HuH-7 (cell line): ENCODE results near the gene SLC4A2.
A peak's percentile ranks its signal among the peaks of the same experiment; 100 is the strongest.

Experiments
- DNase-seq: peaks from one replicate; pipeline ENCODE4 v3.0.0; 2011; ENCODE audit warnings: low spot score

Gene SLC4A2

DNA sequence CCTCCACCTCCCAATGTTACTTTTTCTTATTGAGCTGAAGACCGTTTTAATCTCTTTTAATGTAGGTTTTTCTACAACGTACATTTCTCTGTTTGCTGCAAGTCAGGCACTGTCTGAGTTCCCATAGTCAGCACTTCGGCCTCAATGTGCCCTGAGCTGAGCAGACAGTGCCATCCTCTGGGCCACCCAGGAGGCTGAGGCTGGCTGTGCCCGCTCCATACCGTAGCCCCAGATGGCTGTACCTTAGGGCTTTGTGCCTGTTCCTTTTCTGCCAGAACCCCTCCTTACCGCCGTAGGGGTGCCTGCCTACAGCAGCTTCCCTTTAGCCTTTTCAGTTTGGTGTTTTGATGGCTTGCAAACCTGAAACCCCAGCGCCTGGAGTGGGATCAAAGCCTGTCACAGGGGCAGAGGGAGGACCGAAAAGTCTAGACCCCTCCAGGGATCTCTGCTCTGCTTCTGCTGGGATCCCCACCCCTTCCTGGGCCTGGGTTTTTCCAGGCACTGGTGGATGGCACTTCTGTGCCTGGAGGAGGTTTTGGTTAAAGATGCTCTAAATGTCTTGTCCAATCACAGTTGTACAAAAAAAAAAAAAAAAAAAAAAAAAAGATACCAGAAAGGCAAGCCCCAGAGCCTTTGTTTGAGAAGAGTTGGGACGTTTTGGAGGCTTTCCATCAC is 35.9 kb downstream of the SLC4A2 start:
- no peak for DNase-seq

DNA sequence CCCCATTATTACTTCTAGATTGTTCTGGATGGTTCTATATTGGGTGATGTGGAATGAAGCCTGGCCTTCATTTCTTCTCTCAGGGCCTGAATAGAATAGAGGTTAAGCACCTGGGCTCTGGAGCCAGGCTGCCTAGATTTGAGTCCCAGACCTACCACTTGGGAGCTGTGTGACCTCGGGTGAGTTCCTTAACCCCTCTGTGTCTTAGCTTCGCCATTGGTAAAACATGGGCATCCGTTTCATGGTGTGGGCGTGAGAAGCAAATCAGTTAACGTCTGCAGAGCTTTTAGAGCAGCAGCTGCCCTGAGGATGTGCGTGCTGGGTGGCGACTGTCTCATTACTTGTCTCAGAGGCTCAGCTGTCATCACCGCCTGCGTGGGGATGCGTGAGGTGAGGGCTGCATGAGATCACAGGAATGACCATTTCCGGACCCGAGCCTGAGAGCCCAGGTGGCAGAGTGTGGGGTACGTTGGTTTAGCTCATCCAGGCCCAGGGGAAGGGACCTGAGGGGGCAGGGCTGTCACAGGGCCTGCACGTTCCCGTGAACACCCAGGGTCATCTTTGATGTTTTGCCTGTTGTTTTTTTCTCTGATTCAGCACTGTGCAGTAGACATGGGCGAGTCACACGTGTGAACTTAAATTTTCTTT is 36.6 kb downstream of the SLC4A2 start:
- no peak for DNase-seq

DNA sequence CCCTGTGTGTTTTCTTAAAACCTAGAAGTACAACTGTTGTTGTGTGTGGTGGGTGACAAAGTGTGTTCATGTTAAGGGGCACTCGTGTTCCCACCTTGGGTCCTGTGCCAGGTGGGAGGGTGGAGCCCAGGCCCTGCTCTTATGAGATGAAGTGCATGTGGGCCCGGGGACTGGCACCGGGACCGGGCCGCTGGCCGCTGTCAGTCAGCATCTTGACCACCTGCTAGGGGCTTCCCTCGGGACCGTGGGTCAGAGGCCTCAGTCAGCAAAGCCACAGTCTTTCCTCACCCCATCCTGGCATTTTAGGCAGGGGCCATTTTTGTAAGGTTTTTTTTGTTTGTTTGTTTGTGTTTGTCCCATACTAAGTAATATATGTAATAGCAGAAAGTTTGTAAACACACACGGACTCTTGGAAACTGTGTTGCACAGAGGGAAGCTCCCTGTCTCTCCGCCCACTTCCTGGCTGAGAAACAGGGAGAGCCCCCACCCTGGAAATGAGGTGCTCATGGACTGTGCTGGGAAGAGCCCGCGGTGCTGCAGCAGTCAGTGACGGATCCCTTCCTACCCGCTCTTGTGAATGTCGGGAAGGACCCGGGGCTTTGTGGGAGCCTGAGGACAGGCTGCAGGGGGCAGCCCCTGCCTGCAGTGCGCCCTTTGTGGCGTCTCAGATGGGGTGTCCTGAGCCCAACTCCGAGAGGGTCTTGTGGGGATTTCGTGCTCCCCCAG is 40.3 kb downstream of the SLC4A2 start:
- no peak for DNase-seq

DNA sequence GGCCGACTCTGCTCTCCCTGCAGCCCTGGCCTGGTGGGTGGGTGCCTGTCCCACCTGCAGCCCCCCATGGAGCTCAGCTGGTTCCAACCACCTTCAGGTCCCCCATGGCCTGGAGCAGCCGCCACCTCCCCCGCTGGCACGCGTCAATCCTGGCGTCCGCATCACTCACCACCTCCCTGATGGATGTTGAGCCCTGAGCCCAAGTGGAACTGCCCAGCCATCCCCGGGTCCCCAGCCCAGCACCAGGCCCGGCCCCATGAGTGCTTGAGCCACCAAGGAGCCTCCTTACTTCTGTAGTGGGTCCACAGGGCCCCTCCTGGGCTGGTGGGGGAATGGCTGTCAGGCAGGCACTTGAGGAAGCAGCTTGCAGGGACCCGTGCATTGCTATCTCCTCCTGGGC is 41.5 kb downstream of the SLC4A2 start:
- DNase-seq: no peak

GRCh38 chr7:151101621-151102396 is 42.4 kb downstream of the SLC4A2 start:
- no peak for DNase-seq

GRCh38 chr7:151102991-151103390 is 43.6 kb downstream of the SLC4A2 start:
- no peak for DNase-seq

DNA sequence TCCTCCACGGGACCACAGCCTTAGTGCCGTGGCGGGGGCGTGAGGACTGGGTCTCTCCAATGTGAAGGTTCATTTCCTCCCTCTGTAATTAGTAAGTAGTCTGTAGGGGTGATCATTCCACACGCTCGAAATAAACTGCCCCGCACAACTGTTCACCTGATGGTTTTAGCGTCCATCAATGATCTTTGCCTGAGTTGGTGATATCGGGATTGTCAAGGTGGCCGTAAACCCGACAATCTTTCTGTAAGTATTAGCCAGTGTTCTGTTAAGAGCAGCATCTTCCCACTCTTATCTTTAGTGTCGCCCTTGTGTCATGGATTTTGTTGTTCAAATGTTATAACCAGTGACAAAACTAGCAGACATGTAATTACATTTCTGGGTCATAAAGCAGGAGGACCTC is 44.6 kb downstream of the SLC4A2 start:
- DNase-seq: no peak

DNA sequence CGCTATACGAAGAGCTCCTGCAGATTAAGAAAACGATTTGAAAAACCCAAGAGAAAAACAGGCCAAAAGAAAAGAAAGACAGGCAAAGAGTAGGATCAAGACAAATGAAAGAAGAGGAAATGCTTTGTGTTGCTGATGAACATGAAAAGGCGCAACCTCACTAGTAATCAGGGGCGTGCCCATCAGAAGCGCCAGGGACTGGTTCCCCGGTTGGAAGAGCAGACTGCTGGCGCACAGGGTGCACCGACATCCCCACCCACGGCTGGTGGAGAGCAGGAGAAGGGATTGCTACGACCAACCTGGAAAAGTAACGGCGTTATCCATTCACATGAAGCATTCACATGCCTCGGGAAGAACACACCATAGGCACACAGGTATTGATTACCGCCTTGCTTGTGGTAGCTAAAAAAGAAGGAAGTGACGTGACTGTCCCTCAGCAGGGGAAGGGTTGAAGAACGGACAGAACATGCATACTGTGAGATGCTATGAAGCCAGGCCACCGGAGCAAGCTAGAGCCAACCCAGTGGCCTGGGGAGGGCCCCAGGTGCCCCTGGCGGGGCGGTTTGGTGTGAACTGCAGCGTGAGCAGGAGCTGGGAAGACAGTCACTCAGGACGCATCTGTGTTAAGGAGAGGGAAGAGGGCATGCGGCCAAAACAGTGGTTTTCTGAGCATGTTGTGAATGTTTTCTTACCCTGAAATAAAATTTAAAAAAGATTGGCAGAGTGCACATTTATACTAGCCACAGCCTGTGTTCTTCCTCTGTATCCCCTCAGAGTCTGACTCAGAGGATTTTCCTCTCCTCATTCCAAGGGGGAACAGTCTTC is 45.2 kb downstream of the SLC4A2 start:
- DNase-seq: no peak

DNA sequence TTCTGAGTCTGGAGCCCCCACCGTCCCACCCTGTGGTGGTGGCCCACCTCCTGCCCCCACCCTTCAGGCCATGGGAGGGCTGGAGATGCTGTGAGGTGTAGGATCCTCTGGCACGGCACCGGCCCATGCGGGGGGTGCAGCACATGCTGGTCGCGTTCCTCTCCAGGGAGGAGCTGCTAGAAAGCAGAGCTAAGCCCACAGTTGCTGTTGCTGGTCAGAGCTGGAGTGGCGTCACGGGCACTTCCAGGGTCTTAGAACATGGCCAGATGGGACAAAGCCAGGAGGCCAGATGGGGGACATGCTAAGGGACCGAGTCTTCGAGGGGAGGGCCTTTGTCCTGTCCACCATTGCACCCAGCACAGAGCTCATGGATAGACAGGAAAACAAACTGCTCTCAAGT is 48.5 kb downstream of the SLC4A2 start:
- no peak for DNase-seq

- no peak for DNase-seq
These were observed 50.0 kb downstream of the SLC4A2 start for GRCh38 chr7:151109094-151110048.

- DNase-seq: no peak
These were observed 51.0 kb downstream of the SLC4A2 start for GRCh38 chr7:151110236-151110940.

DNA sequence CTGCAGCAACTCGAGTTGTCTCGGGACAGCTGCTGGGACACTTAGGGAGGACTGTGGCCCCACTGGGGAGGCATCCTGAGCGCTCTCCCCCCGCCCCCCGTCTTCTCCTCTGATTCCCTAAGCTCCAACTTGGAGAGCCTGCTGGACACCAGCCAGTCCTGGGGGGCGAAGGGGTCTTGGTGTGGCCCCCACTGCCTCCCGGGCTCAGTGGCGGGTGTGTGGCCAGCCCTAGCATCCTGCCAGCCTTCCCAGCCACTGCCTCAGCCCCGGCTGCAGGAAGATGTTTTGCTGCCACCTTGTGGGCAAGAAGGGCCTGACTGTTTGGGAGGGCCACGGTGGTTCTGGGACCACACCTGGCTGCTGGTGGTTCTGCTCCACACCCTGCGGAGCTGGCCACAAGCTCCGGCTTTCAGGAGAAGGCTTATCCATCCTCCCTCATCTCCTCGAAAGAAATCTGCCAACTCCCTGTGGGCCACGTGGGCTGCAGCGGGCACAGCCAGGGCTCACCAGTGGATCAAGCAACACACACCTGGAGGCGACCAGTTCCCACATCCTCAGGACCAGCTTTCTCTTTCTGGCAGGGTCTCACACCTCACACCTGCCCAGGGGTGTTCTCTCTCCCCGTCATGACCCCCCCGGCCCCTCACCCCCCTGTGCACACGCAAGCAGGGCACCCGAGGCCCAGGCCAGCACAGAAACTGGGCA is 51.7 kb downstream of the SLC4A2 start:
- peak; percentile 99 for DNase-seq

- no peak for DNase-seq
These were observed 54.2 kb downstream of the SLC4A2 start for GRCh38 chr7:151113344-151114150.

DNA sequence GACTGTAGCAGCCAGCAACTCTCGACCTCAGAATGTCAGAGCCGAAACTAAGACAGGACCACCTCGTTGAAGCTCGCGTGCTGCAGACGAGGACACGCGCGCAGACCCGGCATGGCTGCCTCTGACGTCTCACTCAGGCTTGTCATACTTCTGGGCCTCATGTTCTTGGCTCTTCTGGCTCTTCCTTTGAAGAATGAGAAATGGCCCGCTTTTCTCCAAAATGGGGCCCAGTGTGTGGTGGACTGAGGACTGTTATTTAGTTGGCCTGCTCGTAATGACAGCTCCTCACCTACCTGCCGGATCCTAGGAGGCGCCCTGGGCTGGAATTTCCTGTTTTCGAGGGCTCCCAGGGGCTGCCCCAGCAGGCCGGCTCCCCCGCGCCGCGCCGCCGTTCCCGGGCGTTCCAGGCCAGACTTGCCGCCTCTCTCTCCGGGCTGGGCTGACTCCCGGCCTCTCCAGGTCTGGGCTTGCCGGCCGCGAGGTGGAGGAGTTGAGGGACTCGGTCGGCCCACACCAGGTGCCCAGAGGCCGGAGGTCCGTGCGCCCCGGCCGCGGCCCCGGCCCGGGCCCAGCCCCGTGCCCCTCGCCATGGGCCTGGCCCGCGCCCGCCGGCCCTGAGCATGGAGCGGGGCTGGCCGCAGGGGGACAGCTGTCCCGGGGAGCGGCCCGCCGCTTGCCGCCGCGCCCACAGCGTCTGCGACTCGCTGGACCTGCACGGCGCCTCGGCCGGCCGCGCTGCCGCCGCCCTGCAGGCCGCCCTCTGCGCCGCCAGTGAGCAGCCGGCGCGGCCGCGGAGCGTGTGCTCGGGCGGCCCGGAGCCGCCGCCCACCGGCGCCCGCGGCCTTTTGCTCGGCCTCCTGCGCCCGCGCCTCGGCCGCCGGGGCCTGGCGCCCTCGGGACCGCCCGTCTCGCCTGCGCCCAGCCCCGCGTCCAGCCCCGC is 55.0 kb downstream of the SLC4A2 start:
- DNase-seq: no peak

- DNase-seq: no peak
These were observed 55.9 kb downstream of the SLC4A2 start for GRCh38 chr7:151115121-151115835.

DNA sequence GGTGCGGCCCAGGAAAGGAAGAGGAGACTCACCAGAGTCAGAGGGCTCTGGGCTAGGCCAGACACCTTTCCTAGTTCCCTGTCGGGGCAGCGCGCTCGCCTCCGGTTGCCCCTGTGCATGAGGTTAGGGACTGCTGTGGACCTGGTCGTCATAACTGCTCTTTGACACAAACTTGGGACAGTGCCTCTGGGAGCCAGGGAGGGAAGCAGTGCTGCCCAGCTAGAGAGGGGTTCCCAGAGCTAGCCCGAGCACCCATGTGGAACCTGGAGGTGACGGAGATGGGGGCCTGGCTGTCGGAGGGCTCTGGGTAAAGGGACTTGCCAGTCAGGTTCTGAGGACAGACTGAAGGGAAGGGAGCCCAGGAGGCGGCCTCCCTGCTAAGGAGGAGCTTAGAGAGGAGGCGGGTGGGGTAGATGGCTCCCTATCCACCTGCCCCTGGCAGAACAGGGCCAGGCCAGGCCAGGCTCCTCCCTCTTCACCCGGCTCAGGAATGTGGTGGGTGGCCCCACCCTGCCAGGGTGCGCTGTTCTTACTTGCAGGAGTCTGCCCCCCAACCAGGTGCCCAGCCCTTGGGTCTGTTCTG is 56.5 kb downstream of the SLC4A2 start:
- no peak for DNase-seq
